CD4-positive, CD25-positive, alpha-beta regulatory T cell (primary cell): ENCODE data around the gene ZNF839. TPM values are rescaled to one million over a fixed set of nuclear protein-coding genes. Genes with fewer than 3 reads are reported as not detected.
A peak's percentile ranks its signal among the peaks of the same experiment; 100 is the strongest.

Source experiments
- ATAC-seq, 2 donors: fragments of 150-1000 bp; cut with Tn5 transposase; one replicate each; pipeline ENCODE4 v1.10.0; 2021; ENCODE audit warnings: low read depth in 2 of 2, moderate number of reproducible peaks in 2 of 2, moderate library complexity in 1 of 2
- DNase-seq, 3 donors: peaks; one replicate each; pipeline versions ENCODE4 v3.0.0 to v3.0.0-alpha.2; 2012 to 2022; ENCODE audit warnings: mixed read lengths in 1 of 3
- H3K27ac ChIP-seq: one replicate; pipeline ENCODE4 v1.7.0; 2013; ENCODE audit warnings: mild to moderate bottlenecking, low read length; ENCODE audit not compliant: insufficient read depth, poor library complexity, severe bottlenecking
- H3K27me3 ChIP-seq: one replicate; pipeline ENCODE4 v1.7.0; 2013; ENCODE audit warnings: low read length; ENCODE audit not compliant: control insufficient read depth, insufficient read depth
- H3K36me3 ChIP-seq: one replicate; pipeline ENCODE4 v1.7.0; 2013; ENCODE audit warnings: mild to moderate bottlenecking, low read length, moderate library complexity; ENCODE audit not compliant: control insufficient read depth, insufficient read depth
- H3K4me1 ChIP-seq: 2 replicates; pipeline ENCODE4 v1.7.0; 2013; ENCODE audit warnings: mild to moderate bottlenecking, low read length; ENCODE audit not compliant: insufficient read depth, control insufficient read depth, poor library complexity, severe bottlenecking
- H3K4me3 ChIP-seq: one replicate; pipeline ENCODE4 v1.7.0; 2013; ENCODE audit warnings: low read depth, mild to moderate bottlenecking, low read length, moderate library complexity
- H3K9me3 ChIP-seq, 2 experiments: 1 replicate in 1 of 2; 2 replicates in 1 of 2; pipeline ENCODE4 v1.7.0; 2013; ENCODE audit warnings: low read length in 2 of 2, mild to moderate bottlenecking in 1 of 2, moderate library complexity in 1 of 2; ENCODE audit not compliant: control insufficient read depth in 2 of 2
- H3K27ac Mint-ChIP-seq, 3 donors: one replicate each; pipeline ENCODE4 v1.8.0; 2020 to 2022; ENCODE audit warnings: mild to moderate bottlenecking in 3 of 3, mixed read lengths in 3 of 3, moderate library complexity in 2 of 3
- H3K27me3 Mint-ChIP-seq: one replicate; pipeline ENCODE4 v1.8.0; 2022; ENCODE audit warnings: mild to moderate bottlenecking, mixed read lengths
- H3K36me3 Mint-ChIP-seq: one replicate; pipeline ENCODE4 v1.8.0; 2020; ENCODE audit warnings: mixed read lengths
- H3K4me1 Mint-ChIP-seq, 4 donors: one replicate each; pipeline ENCODE4 v1.8.0; 2020 to 2022; ENCODE audit warnings: mixed read lengths in 4 of 4, mild to moderate bottlenecking in 1 of 4
- H3K4me3 Mint-ChIP-seq, 4 donors: one replicate each; pipeline ENCODE4 v1.8.0; 2020 to 2022; ENCODE audit warnings: mild to moderate bottlenecking in 4 of 4, mixed read lengths in 4 of 4, moderate library complexity in 3 of 4
- H3K9me3 Mint-ChIP-seq, 7 donors: one replicate each; pipeline ENCODE4 v1.8.0; 2020 to 2022; ENCODE audit warnings: mixed read lengths in 7 of 7, mild to moderate bottlenecking in 3 of 7, moderate library complexity in 2 of 7
- polyA plus RNA-seq, 4 donors: library from polyadenylated mRNA; unstranded; fragments of 300-500 nt; fragmentation: Illumina TruSeq; gene quantifications; one replicate each; pipeline ENCODE4 v1.2.3, GENCODE V29; 2021
- total RNA-seq: library from RNA; stranded (reverse); gene quantifications from one replicate; pipeline ENCODE4 v1.2.3, GENCODE V29; 2022

ZNF839 gene
- total and polyA plus RNA-seq, 5 donors from 2014 or later: 3.1 to 15.3 (median 4.4) TPM

GRCh38 chr14:102333795-102334705, 14.5 kb downstream of the ZNF839 start:
- no peak for DNase-seq
- H3K36me3 Mint-ChIP-seq: peaks cover 27% of the 10 kb centered on the region
- no peaks in the 10 kb centered on the region for H3K9me3 ChIP-seq
- H3K4me3 Mint-ChIP-seq: no peak overlapping the region
- no peaks in the 10 kb centered on the region for H3K4me1 ChIP-seq
- H3K4me3 ChIP-seq: no peak overlapping the region
- peaks cover 0 to 6% (median 0%) of the 10 kb centered on the region in 4 donors for H3K4me1 Mint-ChIP-seq
- peaks cover 35% of the 10 kb centered on the region for H3K36me3 ChIP-seq
- H3K27me3 ChIP-seq: no peaks in the 10 kb centered on the region
- no peaks in the 10 kb centered on the region for H3K27me3 Mint-ChIP-seq
- peak overlapping the region in 2 of 3 donors; percentile 14 to 65 for H3K27ac Mint-ChIP-seq
- no peak for ATAC-seq
- no peak overlapping the region for H3K27ac ChIP-seq
- no peaks in the 10 kb centered on the region for H3K9me3 Mint-ChIP-seq

- H3K9me3 Mint-ChIP-seq: no peaks in the 10 kb centered on the region
- peaks cover 0 to 6% (median 0%) of the 10 kb centered on the region in 4 donors for H3K4me1 Mint-ChIP-seq
- no peak for ATAC-seq
- Histone ChIP-seq H3K9me3 (no peaks in the 10 kb centered on the region), H3K4me1 (no peaks in the 10 kb centered on the region), H3K27ac (no peak overlapping the region), H3K27me3 (no peaks in the 10 kb centered on the region), H3K4me3 (no peak overlapping the region), H3K36me3 (peaks cover 36% of the 10 kb centered on the region)
- no peaks in the 10 kb centered on the region for H3K27me3 Mint-ChIP-seq
- H3K27ac Mint-ChIP-seq: no peak overlapping the region
- no peak for DNase-seq
- H3K4me3 Mint-ChIP-seq: no peak overlapping the region
- H3K36me3 Mint-ChIP-seq: peaks cover 27% of the 10 kb centered on the region
Observed at GRCh38 chr14:102335163-102335562, 15.6 kb downstream of the ZNF839 start.

- Mint-ChIP-seq H3K27ac (no peak overlapping the region), H3K4me1 (peaks cover 0 to 6% (median 0%) of the 10 kb centered on the region in 4 donors), H3K4me3 (no peak overlapping the region), H3K9me3 (no peaks in the 10 kb centered on the region), H3K27me3 (no peaks in the 10 kb centered on the region), H3K36me3 (peaks cover 32% of the 10 kb centered on the region)
- no peak overlapping the region for H3K4me3 ChIP-seq
- peaks cover 43% of the 10 kb centered on the region for H3K36me3 ChIP-seq
- no peaks in the 10 kb centered on the region for H3K4me1 ChIP-seq
- no peaks in the 10 kb centered on the region for H3K9me3 ChIP-seq
- no peak overlapping the region for H3K27ac ChIP-seq
- DNase-seq (no peak), ATAC-seq (no peak)
- no peaks in the 10 kb centered on the region for H3K27me3 ChIP-seq
Observed at GRCh38 chr14:102338724-102339123, 19.2 kb downstream of the ZNF839 start.

- Histone ChIP-seq H3K27ac (no peak overlapping the region), H3K4me3 (no peak overlapping the region), H3K4me1 (no peaks in the 10 kb centered on the region), H3K27me3 (no peaks in the 10 kb centered on the region), H3K9me3 (no peaks in the 10 kb centered on the region), H3K36me3 (peaks cover 49% of the 10 kb centered on the region)
- no peak for DNase-seq
- H3K4me1 Mint-ChIP-seq: peaks cover 0 to 3% (median 0%) of the 10 kb centered on the region in 4 donors
- no peaks in the 10 kb centered on the region for H3K9me3 Mint-ChIP-seq
- ATAC-seq: no peak
- H3K4me3 Mint-ChIP-seq: no peak overlapping the region
- H3K36me3 Mint-ChIP-seq: peaks cover 28% of the 10 kb centered on the region
- no peaks in the 10 kb centered on the region for H3K27me3 Mint-ChIP-seq
- no peak overlapping the region for H3K27ac Mint-ChIP-seq
Observed at GRCh38 chr14:102341566-102341965, 22.0 kb downstream of the ZNF839 start.

- no peak for DNase-seq
- H3K27me3 Mint-ChIP-seq: no peaks in the 10 kb centered on the region
- ATAC-seq: no peak
- H3K9me3 Mint-ChIP-seq: no peaks in the 10 kb centered on the region
- peaks cover 34% of the 10 kb centered on the region for H3K36me3 Mint-ChIP-seq
- peaks cover 49% of the 10 kb centered on the region for H3K36me3 ChIP-seq
- no peaks in the 10 kb centered on the region for H3K27me3 ChIP-seq
- no peak overlapping the region for H3K4me3 Mint-ChIP-seq
- no peak overlapping the region for H3K27ac ChIP-seq
- peaks cover 0 to 3% (median 0%) of the 10 kb centered on the region in 4 donors for H3K4me1 Mint-ChIP-seq
- no peaks in the 10 kb centered on the region for H3K9me3 ChIP-seq
- H3K27ac Mint-ChIP-seq: no peak overlapping the region
- H3K4me1 ChIP-seq: no peaks in the 10 kb centered on the region
- no peak overlapping the region for H3K4me3 ChIP-seq
Observed at GRCh38 chr14:102342238-102342637, 22.7 kb downstream of the ZNF839 start.

- H3K4me1 ChIP-seq: no peaks in the 10 kb centered on the region
- peaks cover 56% of the 10 kb centered on the region for H3K36me3 ChIP-seq
- H3K27me3 ChIP-seq: no peaks in the 10 kb centered on the region
- no peak overlapping the region for H3K27ac ChIP-seq
- H3K4me1 Mint-ChIP-seq: no peaks in the 10 kb centered on the region
- H3K4me3 ChIP-seq: no peak overlapping the region
- H3K27ac Mint-ChIP-seq: no peak overlapping the region
- no peaks in the 10 kb centered on the region for H3K9me3 ChIP-seq
- H3K27me3 Mint-ChIP-seq: no peaks in the 10 kb centered on the region
- peaks cover 36% of the 10 kb centered on the region for H3K36me3 Mint-ChIP-seq
- ATAC-seq: no peak
- no peak for DNase-seq
- H3K9me3 Mint-ChIP-seq: no peaks in the 10 kb centered on the region
- no peak overlapping the region for H3K4me3 Mint-ChIP-seq
Observed at GRCh38 chr14:102344084-102344483, 24.5 kb downstream of the ZNF839 start.

GRCh38 chr14:102344485-102344884, 24.9 kb downstream of the ZNF839 start:
- H3K9me3 Mint-ChIP-seq: no peaks in the 10 kb centered on the region
- no peak overlapping the region for H3K27ac Mint-ChIP-seq
- H3K4me3 Mint-ChIP-seq: no peak overlapping the region
- no peak for DNase-seq
- no peaks in the 10 kb centered on the region for H3K4me1 Mint-ChIP-seq
- Histone ChIP-seq H3K4me1 (no peaks in the 10 kb centered on the region), H3K36me3 (peaks cover 58% of the 10 kb centered on the region), H3K4me3 (no peak overlapping the region), H3K9me3 (no peaks in the 10 kb centered on the region), H3K27me3 (no peaks in the 10 kb centered on the region), H3K27ac (no peak overlapping the region)
- H3K36me3 Mint-ChIP-seq: peaks cover 37% of the 10 kb centered on the region
- ATAC-seq: no peak
- no peaks in the 10 kb centered on the region for H3K27me3 Mint-ChIP-seq

GRCh38 chr14:102345232-102345631, 25.7 kb downstream of the ZNF839 start:
- H3K27me3 ChIP-seq: no peaks in the 10 kb centered on the region
- H3K4me1 Mint-ChIP-seq: no peaks in the 10 kb centered on the region
- peaks cover 42% of the 10 kb centered on the region for H3K36me3 Mint-ChIP-seq
- no peak overlapping the region for H3K27ac ChIP-seq
- peak overlapping the region in 1 of 3 donors; percentile 33 for H3K27ac Mint-ChIP-seq
- H3K4me1 ChIP-seq: no peaks in the 10 kb centered on the region
- no peak overlapping the region for H3K4me3 Mint-ChIP-seq
- H3K27me3 Mint-ChIP-seq: no peaks in the 10 kb centered on the region
- H3K36me3 ChIP-seq: peaks cover 62% of the 10 kb centered on the region
- no peaks in the 10 kb centered on the region for H3K9me3 Mint-ChIP-seq
- no peaks in the 10 kb centered on the region for H3K9me3 ChIP-seq
- ATAC-seq (no peak), DNase-seq (no peak)
- no peak overlapping the region for H3K4me3 ChIP-seq
